BJ (cell line): ENCODE results near the gene RAVER2. TPM values are rescaled to one million over a fixed set of nuclear protein-coding genes. Genes with fewer than 3 reads are reported as not detected.

Experiments used
- CTCF ChIA-PET: fragments of 350-600 bp; formaldehyde crosslinking; extraction: SDS; loops from one replicate; lab custom pipeline; 2021; ENCODE audit warnings: antibody characterized with exemption, inconsistent platforms; lab: Yijun Ruan, JAX
- POLR2A ChIA-PET: fragments of 300-600 bp; sonication (Branson Sonifier 250); formaldehyde crosslinking; extraction: SDS; loops from one replicate; lab custom pipeline; 2021; ENCODE audit warnings: antibody characterized with exemption; lab: Charles Lee
- DNase-seq: peaks from one replicate; pipeline ENCODE4 v3.0.0-alpha.2; 2011; ENCODE audit warnings: low read depth
- H3K27me3 ChIP-seq: 2 replicates; pipeline ENCODE4 v1.6.0; 2011; ENCODE audit warnings: low read length; ENCODE audit not compliant: control insufficient read depth, insufficient read depth
- H3K36me3 ChIP-seq: 2 replicates; pipeline ENCODE4 v1.5.1; 2011; ENCODE audit warnings: low read length; ENCODE audit not compliant: control insufficient read depth, insufficient read depth
- H3K4me3 ChIP-seq: 2 replicates; pipeline ENCODE4 v1.5.1; 2011; ENCODE audit warnings: low read depth, mild to moderate bottlenecking, control low read depth, low read length
- CTCF ChIP-seq: IDR thresholded peaks from 2 replicates; pipeline ENCODE4 v1.5.1; 2011; ENCODE audit warnings: low read depth, mild to moderate bottlenecking, control low read depth, inconsistent platforms, low read length, moderate library complexity; ENCODE audit not compliant: insufficient read depth
- polyA plus RNA-seq: library from polyadenylated mRNA; depleted of rRNA; stranded (reverse); fragments of >200 nt; gene quantifications from 2 replicates; pipeline ENCODE4 v1.2.3, GENCODE V29; 2011

Gene RAVER2
- polyA plus RNA-seq, 1 experiment = 2.9 TPM

- H3K4me3 ChIP-seq = no peak overlapping the region
- ChIA-PET CTCF (interaction anchor here (0.5 to 3.6 kb wide), 7 partner anchors 131 to 553 kb away, joined by 3 to 33 read pairs (median 5); no protein-coding TSS in a partner anchor), POLR2A (no interaction called here)
- H3K27me3 ChIP-seq = no peaks in the 10 kb centered on the region
- no peaks in the 10 kb centered on the region for H3K36me3 ChIP-seq
- TF ChIP-seq CTCF = no peak
- DNase-seq = peak; percentile 9
Observed at GRCh38 chr1:64822621-64823020, 77.7 kb downstream of the RAVER2 start.

DNA sequence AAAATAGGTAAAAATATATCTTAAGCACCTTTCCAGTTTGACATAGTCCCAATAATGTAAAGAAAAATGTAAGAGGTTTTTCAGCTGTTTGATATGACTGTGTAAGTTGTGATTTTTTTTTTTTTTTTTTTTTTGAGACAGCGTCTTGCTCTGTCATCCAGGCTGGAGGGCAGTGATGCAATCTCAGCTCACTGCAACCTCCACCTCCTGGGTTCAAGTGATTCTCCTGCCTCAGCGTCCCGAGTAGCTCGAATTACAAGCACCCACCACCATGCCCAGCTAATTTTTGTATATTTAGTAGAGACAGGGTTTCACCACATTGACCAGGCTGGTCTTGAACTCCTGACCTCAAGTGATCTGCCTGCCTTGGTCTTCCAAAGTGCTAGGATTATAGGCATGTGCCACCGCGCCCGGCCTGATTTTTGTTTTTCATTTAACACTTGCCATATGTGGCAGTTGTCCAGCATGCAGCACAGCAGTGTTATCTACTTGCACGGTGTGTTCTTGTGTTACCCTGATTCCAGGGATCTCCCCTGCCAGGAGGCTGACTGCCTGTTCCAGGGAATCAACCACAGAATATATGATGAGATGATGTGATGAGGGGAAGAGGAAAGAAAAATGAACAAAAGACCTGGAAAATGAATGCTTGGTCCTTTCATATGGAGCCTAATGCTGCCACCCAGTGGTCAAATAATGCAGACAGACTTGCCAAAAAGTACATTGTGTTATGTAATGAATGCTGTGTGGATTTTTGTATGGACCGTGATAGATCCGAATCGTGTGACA, 79.0 kb downstream of the RAVER2 start:
- H3K4me3 ChIP-seq = no peak overlapping the region
- H3K36me3 ChIP-seq = no peaks in the 10 kb centered on the region
- ChIA-PET POLR2A (no interaction called here), CTCF (interaction anchor here (0.6 to 3.6 kb wide), 21 partner anchors 14 to 561 kb away, joined by 3 to 33 read pairs (median 3); no protein-coding TSS in a partner anchor)
- no peaks in the 10 kb centered on the region for H3K27me3 ChIP-seq
- peak; percentile 70 for TF ChIP-seq CTCF
- DNase-seq = peak; percentile 19

- Histone ChIP-seq H3K36me3 (no peaks in the 10 kb centered on the region), H3K27me3 (no peaks in the 10 kb centered on the region), H3K4me3 (no peak overlapping the region)
- no peak for TF ChIP-seq CTCF
- ChIA-PET CTCF (no interaction called here), POLR2A (no interaction called here)
- no peak for DNase-seq
Observed at GRCh38 chr1:64826991-64827390, 82.1 kb downstream of the RAVER2 start.

DNA sequence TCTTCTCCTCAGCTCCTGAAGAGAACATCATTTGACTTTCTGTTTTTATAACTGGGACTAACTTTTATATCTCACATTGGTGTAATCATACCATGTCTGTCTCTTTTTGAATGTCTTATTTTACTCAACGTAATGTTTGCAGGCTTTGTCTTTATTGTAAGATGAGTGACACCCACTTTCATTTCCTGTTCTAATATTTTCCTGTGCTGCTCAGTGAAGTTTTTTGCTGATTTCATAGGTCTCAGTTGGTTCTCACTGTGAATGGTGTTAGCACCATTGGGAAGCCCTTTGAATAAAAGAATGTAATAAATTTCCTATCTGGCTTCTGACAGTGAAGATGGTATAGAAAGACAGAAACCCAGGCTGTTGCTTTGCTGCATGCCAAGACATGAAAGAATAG, 84.0 kb downstream of the RAVER2 start:
- POLR2A ChIA-PET = no interaction called here

More for the DNA sequence above, 84.0 kb downstream of the RAVER2 start:
- Histone ChIP-seq H3K4me3 (no peak overlapping the region), H3K27me3 (no peaks in the 10 kb centered on the region), H3K36me3 (peaks cover 6% of the 10 kb centered on the region)
- TF ChIP-seq CTCF = no peak
- DNase-seq = no peak
- CTCF ChIA-PET = interaction anchor here (1.4 kb wide), 1 partner anchor 560 kb away, joined by 6 read pairs; no protein-coding TSS in a partner anchor
